DND-41 (cell line): ENCODE results near the gene CDK13.

Experiments
- ATAC-seq: fragments of 200-7000 bp; cut with Tn5 transposase; 3 replicates; pipeline ENCODE4 v1.9.1; 2021; ENCODE audit warnings: low read depth; ENCODE audit not compliant: insufficient read depth
- DNase-seq: peaks from one replicate; pipeline ENCODE4 v3.0.0-alpha.2; 2020
- H2AFZ ChIP-seq: 2 replicates; pipeline ENCODE4 v1.6.0; 2012; ENCODE audit warnings: low read depth, low read length
- H3K27ac ChIP-seq: 2 replicates; pipeline ENCODE4 v1.5.1; 2012; ENCODE audit warnings: low read length, inconsistent platforms
- H3K27me3 ChIP-seq: fragments of 200-600 bp; sonication (generic); 2 replicates; pipeline ENCODE4 v1.6.0; 2012; ENCODE audit warnings: low read length, mild to moderate bottlenecking, inconsistent platforms; ENCODE audit not compliant: insufficient read depth, poor library complexity
- H3K36me3 ChIP-seq: 2 replicates; pipeline ENCODE4 v1.5.1; 2012; ENCODE audit warnings: low read length, inconsistent platforms; ENCODE audit not compliant: insufficient read depth
- H3K4me1 ChIP-seq: 2 replicates; pipeline ENCODE4 v1.5.1; 2012; ENCODE audit warnings: mild to moderate bottlenecking, low read length; ENCODE audit not compliant: insufficient read depth
- H3K4me2 ChIP-seq: 2 replicates; pipeline ENCODE4 v1.6.0; 2012; ENCODE audit warnings: mild to moderate bottlenecking, moderate library complexity, low read length, inconsistent platforms; ENCODE audit not compliant: insufficient read depth
- H3K4me3 ChIP-seq, 2 experiments: fragments of 200-600 bp in 1 of 2; shearing (Covaris generic) in 1 of 2; 2 replicates each; pipeline ENCODE4 v1.5.1; 2012 to 2016; ENCODE audit warnings: inconsistent platforms in 2 of 2, low read length in 2 of 2, mild to moderate bottlenecking in 2 of 2, low read depth in 1 of 2, moderate library complexity in 1 of 2
- H3K79me2 ChIP-seq: 2 replicates; pipeline ENCODE4 v1.6.0; 2012; ENCODE audit warnings: low read length, inconsistent platforms; ENCODE audit not compliant: insufficient read depth
- H3K9ac ChIP-seq: 2 replicates; pipeline ENCODE4 v1.6.0; 2012; ENCODE audit warnings: low read depth, mild to moderate bottlenecking, inconsistent platforms, low read length, moderate library complexity
- H3K9me3 ChIP-seq: 2 replicates; pipeline ENCODE4 v1.5.1; 2012; ENCODE audit warnings: low read length, moderate library complexity, mild to moderate bottlenecking, inconsistent platforms; ENCODE audit not compliant: insufficient read depth, severe bottlenecking
- H4K20me1 ChIP-seq: 2 replicates; pipeline ENCODE4 v1.6.0; 2012; ENCODE audit warnings: low read length; ENCODE audit not compliant: insufficient read depth
- CTCF ChIP-seq: IDR thresholded peaks from 2 replicates; pipeline ENCODE4 v1.5.1; 2012; ENCODE audit warnings: borderline replicate concordance, low read length, moderate library complexity, mild to moderate bottlenecking; ENCODE audit not compliant: poor library complexity, severe bottlenecking; ENCODE audit errors: extremely low read depth
- EZH2 ChIP-seq: IDR thresholded peaks from 3 replicates; pipeline ENCODE4 v1.6.1; 2012; ENCODE audit warnings: borderline replicate concordance, low read depth, mild to moderate bottlenecking, moderate library complexity, low read length, inconsistent platforms; ENCODE audit not compliant: severe bottlenecking

CDK13 gene

DNA sequence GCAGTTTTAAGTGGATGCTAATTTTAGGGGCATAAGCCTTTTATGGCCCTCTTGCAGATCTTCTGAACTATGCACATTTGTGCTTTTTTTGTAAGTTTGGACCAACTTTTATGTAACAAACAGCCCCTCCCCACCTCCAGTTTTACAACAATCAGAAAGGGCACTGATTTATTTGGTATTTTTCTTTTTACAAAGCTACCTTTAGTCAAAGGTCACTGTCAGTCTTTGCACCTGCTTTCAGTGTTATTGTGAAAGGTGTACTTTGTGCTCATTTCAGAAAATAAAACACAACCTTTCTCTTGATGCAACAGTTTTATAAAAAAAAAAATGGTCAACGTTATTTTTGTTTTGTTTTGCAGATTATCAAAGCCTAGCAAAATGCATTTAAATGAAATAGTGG is 145.2 kb downstream of the CDK13 start:
- no peaks in the 10 kb centered on the region for H3K4me1 ChIP-seq
- H3K27ac ChIP-seq, result no peak overlapping the region
- DNase-seq, result no peak
- peaks cover 59% of the 10 kb centered on the region for H3K36me3 ChIP-seq
- H3K27me3 ChIP-seq, result no peaks in the 10 kb centered on the region
- H3K79me2 ChIP-seq, result no peaks in the 10 kb centered on the region
- H3K9ac ChIP-seq, result no peak overlapping the region
- no peak overlapping the region for H2AFZ ChIP-seq
- no peaks in the 10 kb centered on the region for H3K9me3 ChIP-seq
- no peaks in the 10 kb centered on the region for H4K20me1 ChIP-seq
- H3K4me3 ChIP-seq, result no peak overlapping the region
- no peak for ATAC-seq
- TF ChIP-seq EZH2 (no peak), CTCF (no peak)
- no peak overlapping the region for H3K4me2 ChIP-seq

GRCh38 chr7:40095695-40096327 is 145.8 kb downstream of the CDK13 start:
- Histone ChIP-seq H3K27ac (no peak overlapping the region), H3K4me1 (no peaks in the 10 kb centered on the region), H3K36me3 (peaks cover 54% of the 10 kb centered on the region), H3K9me3 (no peaks in the 10 kb centered on the region), H3K79me2 (no peaks in the 10 kb centered on the region), H4K20me1 (no peaks in the 10 kb centered on the region), H3K4me3 (no peak overlapping the region), H3K9ac (no peak overlapping the region), H2AFZ (no peak overlapping the region), H3K4me2 (no peak overlapping the region), H3K27me3 (no peaks in the 10 kb centered on the region)
- ATAC-seq, result no peak
- TF ChIP-seq EZH2 (no peak), CTCF (no peak)
- DNase-seq, result no peak

DNA sequence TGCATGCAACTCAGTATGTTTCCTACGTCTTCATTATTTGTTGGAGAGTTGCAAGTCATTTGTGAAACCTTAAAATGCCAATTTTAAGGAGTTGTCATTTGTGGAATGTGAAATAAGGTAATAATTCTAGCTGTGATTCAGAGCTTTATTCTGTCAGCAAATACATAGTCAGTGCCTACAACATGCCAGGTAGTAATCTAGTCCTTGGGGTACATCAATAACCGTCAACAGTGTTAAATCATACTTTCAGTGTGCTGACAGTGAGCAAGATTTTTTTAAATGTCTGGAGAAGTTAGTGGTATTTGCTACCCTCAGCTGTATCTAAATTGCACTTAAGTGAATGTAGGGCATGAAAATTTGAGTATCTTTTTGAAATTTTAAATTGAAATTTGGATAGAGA is 147.7 kb downstream of the CDK13 start:
- no peak overlapping the region for H3K4me3 ChIP-seq
- H4K20me1 ChIP-seq, result no peaks in the 10 kb centered on the region
- no peak for DNase-seq
- TF ChIP-seq CTCF (no peak), EZH2 (no peak)
- no peaks in the 10 kb centered on the region for H3K79me2 ChIP-seq
- H3K4me2 ChIP-seq, result no peak overlapping the region
- no peak overlapping the region for H3K27ac ChIP-seq
- no peaks in the 10 kb centered on the region for H3K4me1 ChIP-seq
- no peaks in the 10 kb centered on the region for H3K27me3 ChIP-seq
- H3K36me3 ChIP-seq, result peaks cover 42% of the 10 kb centered on the region
- no peaks in the 10 kb centered on the region for H3K9me3 ChIP-seq
- H2AFZ ChIP-seq, result no peak overlapping the region
- H3K9ac ChIP-seq, result no peak overlapping the region
- no peak for ATAC-seq
